Measurements from ENCODE around the gene TAPBP.
A peak's percentile ranks its signal among the peaks of the same experiment; 100 is the strongest.
"Not testable (repeated sequence)": the region's sequence is repeated elsewhere in the genome, so short reads cannot be mapped to it uniquely, and the experiment has no call there.

Gene TAPBP

GRCh38 chr6:33313709-33314514, at the start of gene TAPBP:
TSS of gene TAPBP (minus strand) at chr6:33314078. CDS start at chr6:33314041, 37 bp downstream.
- DNase-seq (ENCODE audit: low read depth in 1 of 2, low spot score in 1 of 2), result peak; percentile 52 to 79

- not testable (repeated sequence) for DNase-seq (ENCODE audit: low read depth in 1 of 2, low spot score in 1 of 2)
Observed at GRCh38 chr6:33363486-33363885, 49.6 kb upstream of the TAPBP start.

DNA sequence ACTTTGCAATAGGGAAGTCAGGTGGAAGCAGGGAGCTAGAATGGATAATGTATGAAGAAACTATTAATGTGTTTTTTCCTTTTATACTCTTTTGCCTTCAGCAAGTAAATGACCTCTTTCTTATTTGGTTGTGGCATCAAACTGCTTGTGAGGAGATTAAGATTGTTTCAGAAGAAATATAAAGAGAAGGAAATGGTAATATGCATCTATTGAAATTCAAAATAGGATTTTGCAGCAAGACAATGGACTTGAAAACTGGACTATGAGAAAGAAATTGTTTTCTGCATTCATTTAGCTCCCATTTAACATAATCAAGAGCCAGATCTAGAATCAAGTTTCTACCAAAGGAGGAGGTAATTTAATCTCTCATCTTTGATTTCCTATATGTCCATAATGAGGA, 45.5 kb upstream of the TAPBP start:
- DNase-seq (ENCODE audit: low read depth in 1 of 2, low spot score in 1 of 2), result no peak

DNA sequence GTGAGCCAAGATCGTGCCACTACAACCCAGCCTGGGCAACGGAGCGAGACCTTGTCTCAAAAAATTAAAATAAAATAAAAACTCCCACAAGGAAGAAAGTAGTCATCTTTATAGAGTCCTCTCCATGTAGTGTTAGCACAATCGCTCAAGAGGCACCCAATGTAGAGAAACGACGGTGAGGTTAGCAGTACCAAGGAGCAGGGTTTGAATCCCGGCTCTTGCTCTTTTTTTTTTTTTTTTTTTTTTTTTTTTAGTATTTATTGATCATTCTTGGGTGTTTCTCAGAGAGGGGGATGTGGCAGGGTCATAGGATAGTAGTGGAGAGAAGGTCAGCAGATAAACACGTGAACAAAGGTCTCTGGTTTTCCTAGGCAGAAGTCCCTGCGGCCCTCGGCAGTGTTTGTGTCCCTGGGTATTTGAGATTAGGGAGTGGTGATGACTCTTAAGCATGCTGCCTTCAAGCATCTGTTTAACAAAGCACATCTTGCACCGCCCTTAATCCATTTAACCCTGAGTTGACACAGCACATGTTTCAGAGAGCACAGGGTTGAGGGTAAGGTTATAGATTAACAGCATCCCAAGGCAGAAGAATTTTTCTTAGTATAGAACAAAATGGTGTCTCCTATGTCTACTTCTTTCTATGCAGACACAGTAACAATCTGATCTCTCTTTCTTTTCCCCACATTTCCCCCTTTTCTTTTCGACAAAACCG, 43.4 kb upstream of the TAPBP start:
- DNase-seq (ENCODE audit: low read depth in 1 of 2, low spot score in 1 of 2), result not testable (repeated sequence)

GRCh38 chr6:33356295-33356694, 42.4 kb upstream of the TAPBP start:
- no peak for DNase-seq (ENCODE audit: low read depth in 1 of 2, low spot score in 1 of 2)

DNA sequence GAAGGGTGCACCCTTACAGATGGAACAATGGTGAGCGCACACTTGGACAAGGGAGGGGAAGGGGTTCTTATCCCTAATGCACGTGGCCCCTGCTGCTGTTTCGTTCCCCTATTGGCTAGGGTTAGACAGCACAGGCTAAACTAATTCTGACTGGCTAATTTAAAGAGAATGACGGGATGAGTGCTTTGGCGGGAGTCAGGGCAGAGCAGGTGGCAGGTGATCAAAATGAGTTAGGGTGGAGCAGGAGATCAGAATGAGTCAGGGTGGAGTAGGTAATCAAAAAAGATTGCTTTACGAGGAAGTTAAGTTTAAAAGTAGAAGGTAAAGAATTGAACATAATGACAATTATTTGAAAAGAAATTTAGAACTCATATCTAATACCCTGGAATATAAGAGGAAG, 42.0 kb upstream of the TAPBP start:
- DNase-seq (ENCODE audit: low read depth in 1 of 2, low spot score in 1 of 2), result not testable (repeated sequence)

DNA sequence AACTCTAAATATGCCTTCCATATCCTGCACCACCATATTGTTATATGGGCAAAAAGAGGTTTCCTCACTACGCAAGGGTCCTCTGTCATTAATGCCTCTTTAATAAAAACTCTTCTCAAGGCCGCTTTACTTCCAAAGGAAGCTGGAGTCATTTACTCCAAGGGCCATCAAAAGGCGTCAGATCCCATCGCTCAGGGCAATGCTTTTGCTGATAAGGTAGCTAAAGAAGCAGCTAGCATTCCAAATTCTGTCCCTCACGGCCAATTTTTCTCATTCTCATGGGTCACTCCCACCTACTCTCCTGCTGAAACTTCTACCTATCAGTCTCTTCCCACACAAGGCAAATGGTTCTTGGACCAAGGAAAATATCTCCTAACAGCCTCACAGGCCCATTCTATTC, 33.9 kb upstream of the TAPBP start:
- DNase-seq (ENCODE audit: low read depth in 1 of 2, low spot score in 1 of 2), result no peak

DNA sequence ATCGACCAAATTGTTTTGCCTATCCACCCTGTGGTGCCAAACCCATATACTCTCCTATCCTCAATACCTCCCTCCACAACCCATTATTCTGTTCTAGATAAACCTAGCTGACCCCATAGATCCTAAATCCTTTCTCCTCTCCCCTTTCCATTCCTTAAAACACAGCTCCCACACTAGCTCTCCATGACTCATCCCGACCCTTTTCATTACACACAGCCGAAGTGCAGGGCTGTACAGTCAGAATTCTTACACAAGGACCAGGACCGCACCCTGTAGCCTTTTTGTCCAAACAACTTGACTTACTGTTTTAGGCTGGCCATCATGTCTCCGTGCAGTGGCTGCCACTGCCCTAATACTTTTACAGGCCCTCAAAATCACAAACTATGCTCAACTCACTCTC, 33.1 kb upstream of the TAPBP start:
- not testable (repeated sequence) for DNase-seq (ENCODE audit: low read depth in 1 of 2, low spot score in 1 of 2)

GRCh38 chr6:33344701-33345697, 31.1 kb upstream of the TAPBP start:
- peak; percentile 23 to 47 for DNase-seq (ENCODE audit: low read depth in 1 of 2, low spot score in 1 of 2)

DNA sequence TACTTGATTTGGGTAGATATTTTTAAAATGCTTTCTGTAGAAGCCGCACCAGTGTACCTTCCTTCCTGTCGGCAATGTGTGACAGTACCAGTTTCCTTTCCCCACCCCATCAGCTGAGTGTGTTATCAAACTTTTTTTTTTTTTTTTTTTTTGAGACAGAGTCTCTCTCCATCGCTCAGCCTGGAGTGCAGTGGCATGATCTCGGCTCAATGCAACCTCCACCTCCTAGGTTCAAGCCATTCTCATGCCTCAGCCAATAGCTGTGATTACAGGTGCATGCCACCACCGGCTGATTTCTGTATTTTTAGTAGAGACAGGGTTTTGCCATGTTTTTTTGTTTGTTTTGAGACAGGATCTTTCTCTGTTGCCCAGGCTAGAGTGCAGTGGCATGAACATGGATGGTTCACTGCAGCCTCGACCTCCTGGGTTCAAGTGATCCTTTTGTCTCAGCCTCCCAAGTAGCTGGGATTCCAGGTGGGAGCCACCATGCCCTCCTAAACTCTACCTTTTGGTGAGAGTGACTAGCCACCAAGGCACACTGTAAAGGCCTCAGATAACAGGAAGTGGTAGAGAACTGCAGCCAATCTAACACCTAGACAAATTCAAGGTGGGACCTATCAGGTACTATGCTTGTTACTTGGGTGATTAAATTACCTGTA, 30.2 kb upstream of the TAPBP start:
- peak; percentile 12 to 32 for DNase-seq (ENCODE audit: low read depth in 1 of 2, low spot score in 1 of 2)

DNA sequence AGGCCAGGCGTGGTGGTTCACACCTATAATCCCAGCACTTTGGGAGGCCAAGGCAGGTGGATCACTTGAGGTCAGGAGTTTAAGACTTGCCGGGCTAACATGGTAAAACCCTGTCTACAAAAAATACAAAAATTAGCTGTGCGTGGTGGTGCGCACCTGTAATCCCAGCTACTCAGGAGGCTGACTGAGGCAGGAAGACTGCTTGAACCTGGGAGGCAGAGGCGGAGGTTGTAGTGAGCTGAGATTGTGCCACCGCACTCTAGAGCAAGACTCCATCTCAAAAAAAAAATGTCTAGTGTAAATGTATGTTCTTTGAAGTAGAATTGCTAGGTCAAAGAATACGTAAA, 29.7 kb upstream of the TAPBP start:
- peak in 1 of 2 donors; percentile 11 for DNase-seq (ENCODE audit: low read depth in 1 of 2, low spot score in 1 of 2)

DNA sequence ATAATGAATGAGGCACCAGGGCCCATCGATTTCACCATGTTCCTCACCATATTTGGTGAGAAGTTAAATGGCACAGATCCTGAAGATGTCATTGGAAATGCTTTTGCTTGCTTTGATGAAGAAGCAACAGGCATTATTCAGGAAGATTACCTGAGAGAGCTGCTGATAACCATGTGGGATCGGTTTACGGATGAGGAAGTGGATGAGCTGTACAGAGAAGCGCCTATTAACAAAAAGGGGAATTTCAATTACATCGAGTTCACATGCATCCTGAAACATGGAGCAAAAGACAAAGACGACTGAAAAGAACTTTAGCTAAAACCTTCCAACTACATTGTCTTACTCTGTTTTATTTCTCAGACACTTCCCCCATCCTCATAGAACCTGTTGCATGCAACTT, 25.3 kb upstream of the TAPBP start:
- DNase-seq (ENCODE audit: low read depth in 1 of 2, low spot score in 1 of 2), result no peak

DNA sequence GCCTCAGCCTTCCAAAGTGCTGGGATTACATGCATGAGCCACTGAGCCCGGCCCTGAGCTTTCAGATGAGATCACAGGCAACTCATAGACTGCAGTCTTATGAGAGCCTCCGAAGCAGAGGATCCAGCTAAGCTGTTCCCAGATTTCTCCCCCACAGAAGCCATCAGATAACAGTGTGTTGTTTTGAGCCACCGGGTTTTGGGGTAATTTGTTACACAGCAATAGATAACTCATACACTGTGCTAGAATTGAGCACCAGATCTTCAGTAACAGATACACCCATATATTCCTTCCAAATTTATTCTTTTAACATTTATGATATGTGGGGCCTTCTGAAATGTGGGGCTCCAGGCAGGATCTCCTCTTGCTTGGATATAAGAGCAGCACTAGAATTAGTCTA, 22.6 kb upstream of the TAPBP start:
- DNase-seq (ENCODE audit: low read depth in 1 of 2, low spot score in 1 of 2), result no peak

DNA sequence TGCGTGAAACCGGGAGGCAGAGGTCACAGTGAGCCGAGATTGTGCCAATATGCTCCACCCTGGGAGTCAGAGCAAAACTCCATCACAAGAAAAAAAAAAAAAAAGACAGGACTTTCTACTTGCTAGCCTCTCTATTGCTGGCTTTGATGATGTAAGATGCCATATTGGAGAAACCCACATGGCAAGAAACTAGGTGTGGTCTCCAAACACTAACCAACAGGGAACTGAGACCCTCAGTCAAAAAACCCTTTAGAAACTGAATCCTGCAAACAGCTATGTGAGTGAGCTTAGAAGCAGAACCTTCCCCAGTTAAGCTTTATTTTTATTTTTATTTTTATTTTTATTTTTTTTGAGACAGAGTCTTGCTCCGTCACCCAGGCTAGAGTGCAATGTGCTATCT, 22.0 kb upstream of the TAPBP start:
- no peak for DNase-seq (ENCODE audit: low read depth in 1 of 2, low spot score in 1 of 2)

- DNase-seq (ENCODE audit: low read depth in 1 of 2, low spot score in 1 of 2), result no peak
Observed at GRCh38 chr6:33333666-33334065, 19.8 kb upstream of the TAPBP start.

DNA sequence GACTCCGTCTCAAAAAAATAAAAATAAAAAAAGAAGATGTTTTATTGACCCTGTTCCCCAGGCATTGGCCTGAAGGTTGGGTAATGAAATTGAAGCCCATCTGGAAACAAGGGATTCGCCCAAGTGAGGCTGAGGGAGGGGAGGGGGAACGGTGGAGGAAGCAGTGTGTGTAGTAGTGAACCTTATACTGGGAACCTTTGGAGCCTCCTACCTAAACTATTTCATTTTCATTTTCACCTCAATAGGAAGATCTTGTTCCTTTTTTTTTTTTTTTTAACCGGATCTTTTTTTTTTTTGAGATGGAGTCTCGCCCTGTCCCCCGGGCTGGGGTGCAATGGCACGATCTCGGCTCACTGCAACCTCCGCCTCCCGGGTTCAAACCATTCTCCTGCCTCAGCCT, 16.9 kb upstream of the TAPBP start:
- DNase-seq (ENCODE audit: low read depth in 1 of 2, low spot score in 1 of 2), result no peak

DNA sequence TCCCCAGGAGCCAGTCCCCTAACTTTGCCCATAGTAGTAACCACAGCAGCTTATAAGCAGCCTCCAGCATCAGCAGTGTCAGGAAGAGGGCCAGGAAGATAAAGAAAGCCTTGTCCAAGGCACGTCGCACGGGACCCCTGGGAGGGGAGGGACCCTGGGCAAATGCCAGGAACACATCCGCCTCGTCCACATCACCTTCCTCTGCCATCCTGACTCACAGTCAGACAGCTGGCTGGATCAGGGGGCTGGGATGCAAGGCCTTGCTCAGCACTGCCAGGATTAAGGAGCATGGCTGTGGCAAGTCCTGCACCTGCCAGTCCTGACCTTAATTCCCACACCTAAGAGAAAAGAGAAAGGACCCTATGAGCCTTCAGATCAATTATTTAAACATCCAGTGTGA, 15.2 kb upstream of the TAPBP start:
- no peak for DNase-seq (ENCODE audit: low read depth in 1 of 2, low spot score in 1 of 2)

GRCh38 chr6:33324125-33324524, 10.2 kb upstream of the TAPBP start:
- DNase-seq (ENCODE audit: low read depth in 1 of 2, low spot score in 1 of 2), result no peak

DNA sequence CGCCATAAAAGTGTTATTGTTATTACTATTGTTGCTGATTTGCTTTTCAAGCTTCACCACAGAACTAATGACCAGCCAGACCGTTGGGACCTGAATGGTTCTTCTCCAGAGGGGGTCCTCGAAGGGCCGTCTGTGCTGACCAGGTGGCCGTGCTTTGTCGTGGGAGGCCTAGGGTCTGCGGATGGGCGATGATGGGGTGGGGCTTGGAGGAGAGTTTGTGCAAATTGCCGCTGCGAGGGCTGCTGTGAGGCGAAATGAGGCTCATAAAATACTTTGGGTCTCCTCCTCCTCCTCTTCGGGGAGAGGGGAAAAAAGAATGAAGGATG, 9.7 kb upstream of the TAPBP start:
- no peak for DNase-seq (ENCODE audit: low read depth in 1 of 2, low spot score in 1 of 2)

- no peak for DNase-seq (ENCODE audit: low read depth in 1 of 2, low spot score in 1 of 2)
Observed at GRCh38 chr6:33321227-33321626, 7.3 kb upstream of the TAPBP start.

Measured in activated T-helper 1 cell treated with anti-CD3 and anti-CD28 coated beads, Interleukin-2, amount 50 U/mL, for 16 hours (primary cell).